Caki2 (cell line): ENCODE results near the gene CDC14B. TPM values are rescaled to one million over a fixed set of nuclear protein-coding genes. Genes with fewer than 3 reads are reported as not detected.
"Not testable (repeated sequence)": the region's sequence is repeated elsewhere in the genome, so short reads cannot be mapped to it uniquely, and the experiment has no call there.

Experiments
- DNase-seq: peaks from one replicate; pipeline ENCODE4 v3.0.0-alpha.2; 2015; ENCODE audit warnings: low read depth
- in situ Hi-C: cut with HindIII; loops from 2 replicates; pipeline ENCODE4 v1.10.0; 2016; ENCODE audit warnings: low sequenced_read_pairs, low pct_unique_long_range_greater_than_20kb, mixed read lengths
- total RNA-seq: library from RNA; depleted of rRNA; stranded (reverse); fragments of >200 nt; shearing (Covaris generic); gene quantifications from 2 replicates; pipeline ENCODE4 v1.2.3, GENCODE V29; 2014; ENCODE audit warnings: low replicate concordance

CDC14B gene
- total RNA-seq, 1 experiment from 2014 or later = 19.9 TPM

- in situ Hi-C loops = no loop called here
- DNase-seq = no peak
These were observed 19.1 kb upstream of the CDC14B start for GRCh38 chr9:96638606-96639364.

- in situ Hi-C loops = no loop called here
- DNase-seq = no peak
These were observed 16.7 kb upstream of the CDC14B start for GRCh38 chr9:96636368-96636767.

GRCh38 chr9:96633579-96633978 is 13.9 kb upstream of the CDC14B start:
- DNase-seq, in situ Hi-C loops: not testable (repeated sequence)

GRCh38 chr9:96626912-96627311 is 7.3 kb upstream of the CDC14B start:
- in situ Hi-C loops = no loop called here
- DNase-seq = no peak

- no peak for DNase-seq
- in situ Hi-C loops = no loop called here
These were observed 2.0 kb upstream of the CDC14B start for GRCh38 chr9:96621618-96622017.

DNA sequence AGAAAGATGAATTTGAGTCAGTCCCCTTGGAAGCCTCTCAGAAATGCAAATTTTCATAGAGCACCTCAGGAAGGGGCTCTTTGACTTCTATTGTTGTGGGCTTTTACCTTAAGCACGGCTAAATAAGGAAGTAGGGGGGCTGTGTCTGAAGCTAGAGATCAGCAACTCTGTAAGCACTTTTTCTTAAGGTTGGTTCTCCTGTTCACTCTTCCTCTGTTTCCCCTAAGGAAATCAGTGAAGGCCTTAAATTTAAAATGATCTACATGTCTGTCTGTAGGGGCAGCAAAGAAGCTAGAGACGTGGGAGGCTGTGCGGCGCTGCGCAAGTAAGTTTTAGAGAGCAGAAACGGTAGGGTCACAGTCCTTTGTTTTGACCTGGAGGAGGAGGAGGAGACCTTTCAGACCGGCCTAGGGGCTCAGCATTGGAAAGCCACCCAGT is 1.2 kb upstream of the CDC14B start:
- no peak for DNase-seq
- in situ Hi-C loops = no loop called here

GRCh38 chr9:96620181-96620514 is 505 bp upstream of the CDC14B start:
- in situ Hi-C loops = no loop called here

DNA sequence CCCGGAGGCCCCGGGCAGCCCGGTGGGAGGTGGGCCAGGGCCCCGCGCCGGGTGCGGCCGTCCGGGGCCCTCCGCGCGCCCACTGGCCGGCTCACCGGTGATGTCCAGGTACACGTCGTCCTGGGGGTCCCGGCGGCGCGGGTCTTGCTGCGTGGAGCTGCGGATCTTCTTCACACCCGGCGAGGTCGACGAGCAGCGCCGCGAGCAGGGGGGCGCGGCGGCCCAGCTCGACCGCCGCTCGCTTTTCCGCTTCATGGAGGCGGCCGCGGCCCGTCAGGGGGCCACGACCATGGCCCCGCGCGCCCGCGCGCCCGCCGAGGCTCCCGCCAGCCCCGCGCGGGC is 548 bp downstream of the CDC14B start:
- in situ Hi-C loops = no loop called here

More at GRCh38 chr9:96620181-96620514, 505 bp upstream of the CDC14B start:
- DNase-seq = no peak

DNA sequence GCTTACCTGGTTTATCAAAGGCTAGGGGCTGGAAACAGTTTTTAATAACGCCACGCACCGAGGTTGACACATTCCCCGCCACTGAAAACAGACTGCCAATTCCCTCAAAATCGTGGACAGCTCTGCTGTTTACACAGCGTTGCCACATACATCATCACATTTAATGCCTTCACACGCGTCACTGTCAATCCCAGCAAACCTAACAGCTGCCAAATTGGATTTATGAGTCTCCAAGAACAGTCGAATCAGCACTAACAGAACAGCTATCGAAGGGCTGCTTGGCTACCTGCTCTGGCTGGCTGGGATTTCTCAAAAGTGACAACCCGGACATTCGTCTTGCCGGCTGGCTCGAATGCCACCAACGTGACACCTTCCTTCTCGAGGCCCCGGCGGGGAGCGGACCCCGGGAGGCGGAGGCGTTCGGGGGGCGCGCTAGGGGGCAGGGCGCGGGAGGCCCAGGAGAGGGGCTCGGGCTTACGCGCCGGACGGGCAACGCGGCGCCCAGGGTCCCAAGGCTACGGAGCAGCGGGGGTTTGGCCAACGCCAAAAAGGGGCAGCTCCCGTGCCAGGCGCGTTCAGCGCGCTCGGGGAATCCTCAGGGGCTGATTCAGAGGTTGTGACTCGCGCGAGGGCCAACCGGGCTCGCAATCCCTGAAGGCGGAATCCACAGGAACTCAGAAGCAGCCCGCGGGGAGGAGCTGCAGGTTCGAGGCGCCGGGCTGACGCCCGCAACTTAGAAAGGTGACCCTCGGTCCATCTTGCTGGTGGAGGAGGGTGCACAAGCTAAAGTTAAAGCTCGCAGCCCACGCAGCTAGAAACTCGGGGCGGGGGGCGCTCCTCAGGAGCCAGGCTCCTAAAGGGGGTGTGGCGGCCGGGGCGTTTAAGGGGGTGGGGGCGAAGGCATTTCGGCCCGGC is 1.2 kb downstream of the CDC14B start:
- DNase-seq = no peak
- in situ Hi-C loops = no loop called here

More for the DNA sequence above, 548 bp downstream of the CDC14B start:
- no peak for DNase-seq

- in situ Hi-C loops = no loop called here
- no peak for DNase-seq
These were observed 2.0 kb downstream of the CDC14B start for GRCh38 chr9:96617439-96618185.

GRCh38 chr9:96616817-96617438 is 2.7 kb downstream of the CDC14B start:
- no peak for DNase-seq
- in situ Hi-C loops = no loop called here

- no peak for DNase-seq
- in situ Hi-C loops = no loop called here
These were observed 4.2 kb downstream of the CDC14B start for GRCh38 chr9:96615411-96615810.

DNA sequence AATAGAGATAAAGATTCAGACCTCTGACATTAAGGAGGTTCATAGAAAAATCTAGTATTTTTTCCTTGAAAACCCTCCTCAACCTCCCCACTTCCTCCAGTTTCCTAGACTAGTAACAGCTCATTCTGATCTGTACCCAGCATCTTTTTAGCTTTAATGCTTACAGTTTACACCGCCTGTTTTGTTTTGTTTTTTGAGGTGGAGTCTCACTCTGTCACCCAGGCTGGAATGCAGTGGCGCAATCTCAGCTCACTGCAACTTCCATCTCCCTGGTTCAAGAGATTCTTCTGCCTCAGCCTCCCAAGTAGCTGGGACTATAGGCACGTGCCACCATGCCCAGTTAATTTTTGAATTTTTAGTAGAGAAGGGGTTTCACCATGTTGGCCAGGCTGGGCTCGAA is 5.0 kb downstream of the CDC14B start:
- in situ Hi-C loops, DNase-seq: not testable (repeated sequence)

- no peak for DNase-seq
- in situ Hi-C loops = no loop called here
These were observed 6.6 kb downstream of the CDC14B start for GRCh38 chr9:96612966-96613589.

- DNase-seq = peak; percentile 52
- in situ Hi-C loops = no loop called here
These were observed 7.3 kb downstream of the CDC14B start for GRCh38 chr9:96612105-96612965.

DNA sequence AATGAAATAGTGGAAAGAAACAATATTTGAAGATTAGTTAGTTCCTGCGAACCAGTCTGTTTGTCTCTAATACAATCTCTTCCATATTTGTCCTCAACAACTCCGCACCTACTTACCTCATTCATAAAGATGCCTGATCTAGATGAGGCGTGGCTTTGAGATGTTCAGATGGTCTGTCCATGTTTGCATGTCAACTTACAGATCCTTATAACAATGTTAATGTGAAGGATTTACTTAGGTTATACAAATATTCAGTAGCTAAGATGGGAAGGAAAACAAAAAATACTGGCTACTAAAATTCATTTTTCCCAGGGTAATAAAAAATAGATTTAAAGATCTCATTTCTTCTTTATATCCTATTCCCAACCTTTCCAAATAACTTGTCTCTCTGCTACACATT is 8.3 kb downstream of the CDC14B start:
- in situ Hi-C loops = no loop called here
- DNase-seq = no peak

DNA sequence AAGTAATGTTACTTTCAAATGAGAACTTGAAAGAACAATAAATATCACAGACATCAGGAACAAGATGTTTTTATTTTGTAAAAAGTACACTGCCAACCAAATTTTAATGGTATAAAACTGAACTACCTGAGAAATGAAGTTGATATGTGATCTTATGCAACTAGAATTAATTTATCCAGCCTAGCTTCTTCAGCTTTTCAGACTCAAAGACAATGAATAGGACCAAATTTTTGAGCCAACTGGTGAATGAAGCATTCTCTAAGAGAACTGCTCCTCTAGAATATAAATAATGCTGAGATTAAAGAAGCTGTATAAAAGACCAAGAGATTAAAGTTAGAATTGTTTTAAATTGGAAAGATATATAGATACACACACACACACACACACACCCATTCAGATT is 9.9 kb downstream of the CDC14B start:
- in situ Hi-C loops = no loop called here
- DNase-seq = no peak
